Activated T-cell treated with anti-CD3 and anti-CD28 coated beads for 1 hour (primary cell): ENCODE measurements around the gene RNLS.

Source experiments
- DNase-seq: peaks from one replicate; pipeline ENCODE4 v3.0.0-alpha.2; 2020; ENCODE audit warnings: low read depth

RNLS gene

DNA sequence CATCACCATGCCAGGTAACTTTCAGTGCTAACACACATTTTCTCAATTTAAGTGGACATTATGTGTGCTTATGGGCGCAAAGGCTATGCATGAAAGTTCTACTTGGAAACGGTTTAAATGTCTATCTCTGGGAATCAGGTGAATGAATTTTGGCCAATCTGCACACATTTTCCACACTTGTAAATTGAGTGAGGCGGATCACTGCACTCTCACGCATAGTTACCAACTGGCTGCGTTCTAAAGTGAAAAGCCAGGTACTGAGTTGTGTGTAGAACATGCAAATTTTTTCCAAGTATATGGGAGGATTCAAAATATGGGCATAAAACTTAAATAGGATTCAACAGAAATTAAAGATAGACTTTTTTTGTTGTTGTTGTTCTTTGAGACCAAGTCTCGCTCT is 323.7 kb downstream of the RNLS start:
- no peak for DNase-seq

GRCh38 chr10:88256886-88257285 is 326.2 kb downstream of the RNLS start:
- DNase-seq, result no peak

DNA sequence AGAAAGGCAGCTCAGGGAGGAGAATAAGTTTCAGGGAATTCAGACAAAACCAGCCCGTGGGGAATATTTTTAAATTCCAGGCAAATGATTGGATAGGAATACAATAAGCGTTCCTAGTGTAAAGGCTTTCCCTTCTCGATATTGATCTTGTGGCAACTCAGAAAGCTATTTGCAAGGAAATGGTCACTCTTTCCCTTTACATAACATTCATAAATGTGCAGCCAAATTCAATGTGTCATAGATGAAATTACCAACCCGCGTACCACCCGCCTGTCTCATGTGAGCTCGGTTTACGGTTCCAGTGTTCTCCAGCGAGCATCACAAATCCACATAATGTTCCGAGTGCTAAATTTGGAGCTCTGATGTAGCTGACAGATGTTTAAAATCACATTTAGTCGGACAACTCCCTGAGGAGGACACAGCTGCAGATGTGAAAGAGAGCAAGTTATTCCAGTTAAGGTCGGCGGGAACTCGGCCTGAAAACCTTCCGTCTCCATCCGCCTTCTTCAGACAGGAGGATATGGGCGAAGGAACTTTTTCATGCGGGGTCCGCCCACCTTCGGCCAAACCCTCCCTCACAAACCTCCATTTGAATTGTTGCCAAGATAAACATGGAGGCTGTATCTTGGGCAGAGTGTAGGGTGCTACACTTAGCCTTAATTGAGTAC is 327.0 kb downstream of the RNLS start:
- no peak for DNase-seq

GRCh38 chr10:88254091-88254490 is 329.0 kb downstream of the RNLS start:
- no peak for DNase-seq

- DNase-seq, result no peak
Observed at GRCh38 chr10:88253622-88254021, 329.5 kb downstream of the RNLS start.

GRCh38 chr10:88253128-88253527 is 330.0 kb downstream of the RNLS start:
- no peak for DNase-seq

DNA sequence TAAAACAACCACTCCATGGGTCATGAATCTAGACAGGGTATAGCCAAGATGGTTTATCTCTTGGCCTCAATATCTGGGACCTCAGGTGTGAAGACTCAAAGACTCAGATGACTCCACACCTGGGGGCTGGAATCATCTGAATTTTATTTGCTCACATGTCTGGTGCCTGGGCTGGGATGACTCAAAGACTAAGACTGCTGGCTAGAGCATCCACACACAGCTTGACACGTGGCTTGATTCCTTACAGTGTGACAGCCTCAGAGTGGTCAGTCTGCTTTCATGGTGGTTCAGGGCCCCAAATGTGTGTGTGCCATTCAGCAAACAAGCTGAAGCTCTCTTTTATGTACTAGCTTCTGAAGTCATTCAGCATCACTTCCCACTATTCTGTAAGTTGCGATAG is 333.7 kb downstream of the RNLS start:
- no peak for DNase-seq

GRCh38 chr10:88246675-88247074 is 336.4 kb downstream of the RNLS start:
- no peak for DNase-seq

- no peak for DNase-seq
Observed at GRCh38 chr10:88245974-88246511, 337.1 kb downstream of the RNLS start.

DNA sequence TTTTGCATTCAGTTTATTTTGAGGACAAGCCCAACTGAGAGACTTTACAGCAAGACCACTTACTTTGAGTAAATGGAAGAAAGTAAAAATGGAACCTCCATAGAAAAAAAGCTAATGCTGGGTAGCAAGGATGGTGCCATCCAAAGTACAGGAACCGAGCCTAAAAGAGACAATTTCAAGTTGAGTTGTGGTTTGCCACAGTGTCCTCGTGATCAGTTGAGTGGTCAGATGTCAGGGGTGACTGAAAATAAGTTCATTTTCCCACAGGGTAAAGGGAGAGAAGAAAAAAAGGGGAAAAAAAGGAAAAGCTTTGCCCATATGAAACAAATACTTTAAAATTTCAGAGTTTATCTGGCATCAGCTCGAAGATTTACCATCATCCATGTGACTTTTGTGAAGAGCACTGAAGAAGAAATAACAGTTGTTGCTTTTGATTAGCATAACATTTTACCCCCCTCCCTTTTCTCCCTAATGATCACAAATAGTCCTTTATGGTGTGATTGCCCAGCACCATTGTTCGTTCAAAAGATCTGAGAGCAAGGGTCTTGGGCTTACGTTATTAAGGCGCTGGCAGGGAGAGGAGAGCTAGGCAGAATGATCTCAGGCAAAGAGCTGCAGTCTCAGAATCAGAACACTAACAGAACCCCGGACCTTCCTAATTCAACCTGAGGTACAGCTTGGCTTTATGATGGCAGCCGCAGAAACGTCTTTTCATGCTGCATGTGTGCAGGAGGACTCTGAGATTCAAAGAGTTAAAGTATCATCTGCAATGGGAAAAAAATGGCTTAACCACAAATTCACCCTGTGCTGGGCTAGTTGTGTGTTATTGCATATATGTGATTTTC is 338.1 kb downstream of the RNLS start:
- DNase-seq, result no peak

- DNase-seq, result no peak
Observed at GRCh38 chr10:88243836-88244730, 339.0 kb downstream of the RNLS start.

- DNase-seq, result no peak
Observed at GRCh38 chr10:88243202-88243744, 339.8 kb downstream of the RNLS start.

- DNase-seq, result no peak
Observed at GRCh38 chr10:88241501-88241900, 341.6 kb downstream of the RNLS start.

- DNase-seq, result no peak
Observed at GRCh38 chr10:88239212-88239611, 343.9 kb downstream of the RNLS start.

GRCh38 chr10:88238615-88238914 is 344.6 kb downstream of the RNLS start:
- no peak for DNase-seq

DNA sequence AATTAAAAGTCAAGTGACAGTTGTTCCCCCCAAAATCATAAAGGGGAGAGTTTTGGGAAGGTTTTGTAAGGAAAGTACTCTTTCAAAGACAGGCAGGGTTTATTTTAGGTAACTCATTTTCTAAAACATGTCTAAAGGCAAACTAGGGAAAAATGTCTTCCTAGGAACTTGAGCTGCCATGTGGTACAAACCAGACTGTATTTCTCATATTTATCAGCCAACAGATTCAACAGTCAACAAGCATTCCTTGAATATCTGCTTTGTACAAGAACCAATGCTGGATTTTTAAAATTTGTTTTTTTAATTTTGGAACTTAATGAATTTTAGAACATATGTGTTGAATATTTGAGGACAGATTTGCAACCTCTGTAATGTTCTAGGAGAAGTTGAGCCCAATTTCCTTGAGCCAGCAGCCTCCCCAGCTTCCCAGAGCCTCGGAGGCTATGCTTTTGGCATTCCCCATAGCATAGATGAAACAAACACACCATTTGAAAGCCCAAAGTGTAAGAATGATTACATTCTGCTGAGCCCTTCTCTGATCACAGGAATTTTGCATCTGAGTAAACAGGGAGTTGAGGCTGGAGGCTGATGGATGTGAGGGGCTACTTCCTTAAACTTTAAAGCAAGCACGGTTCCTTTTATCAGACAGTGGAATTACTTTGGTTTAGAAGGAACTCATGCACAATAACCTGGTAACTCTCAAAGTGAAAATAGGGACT is 345.1 kb downstream of the RNLS start:
- no peak for DNase-seq

DNA sequence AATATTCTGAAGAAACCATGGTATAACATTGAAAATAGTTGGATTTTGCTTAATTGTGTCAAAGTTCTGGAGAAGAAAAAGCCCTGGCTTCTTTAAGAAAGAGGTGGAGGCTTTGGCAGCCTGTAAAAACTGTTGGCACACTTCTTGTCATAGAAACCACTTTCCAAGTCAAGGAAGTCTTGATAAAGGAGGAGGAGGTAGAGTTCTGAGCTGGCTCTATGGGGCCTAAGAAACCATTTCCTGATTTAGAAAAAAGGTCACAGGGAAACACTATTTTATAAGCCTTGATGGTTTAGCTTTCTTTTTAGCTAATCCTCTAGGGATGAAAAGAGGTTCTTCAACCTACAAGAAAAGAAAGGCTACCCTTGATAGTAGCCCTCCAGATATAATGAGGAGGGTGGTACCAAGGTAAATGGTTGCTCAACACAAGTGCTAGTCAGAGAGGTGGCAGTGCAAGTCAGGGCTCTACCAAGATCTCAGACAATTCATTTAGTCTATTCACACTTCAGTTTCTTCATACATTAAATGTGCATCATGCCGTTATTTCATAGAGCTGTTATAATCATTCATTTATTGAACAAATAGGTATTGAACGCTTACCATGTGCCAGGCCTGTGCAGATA is 346.9 kb downstream of the RNLS start:
- DNase-seq, result no peak

DNA sequence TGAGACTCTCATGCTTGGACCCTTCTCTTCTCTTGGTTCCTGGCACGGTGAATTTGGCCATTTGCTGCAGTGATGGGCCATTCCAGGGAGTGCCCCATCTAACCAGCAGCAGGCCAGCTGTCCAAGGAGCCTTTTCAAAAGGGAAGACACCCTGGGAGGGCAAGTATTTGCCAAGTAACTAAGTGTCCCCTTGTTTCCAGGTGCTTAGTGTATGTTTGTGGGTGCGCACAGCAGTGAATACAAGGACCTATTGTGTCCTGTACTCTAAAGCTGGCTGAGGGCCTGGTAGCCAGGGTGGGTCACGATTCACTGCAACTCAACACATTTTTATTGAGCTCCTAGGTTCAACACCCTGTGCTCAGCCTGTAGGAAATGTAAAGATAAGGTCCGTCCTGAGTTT is 348.8 kb downstream of the RNLS start:
- no peak for DNase-seq

GRCh38 chr10:88233870-88234269 is 349.2 kb downstream of the RNLS start:
- no peak for DNase-seq

- no peak for DNase-seq
Observed at GRCh38 chr10:88232983-88233543, 350.1 kb downstream of the RNLS start.
